Activated naive CD8-positive, alpha-beta T cell treated with anti-CD3 and anti-CD28 coated beads, Interleukin-2, amount 50 U/mL, for 24 hours (primary cell): ENCODE data around the gene AMH.

Source experiments
- ATAC-seq: fragments of 150-1000 bp; cut with Tn5 transposase; one replicate; pipeline ENCODE4 v1.10.0; 2021
- DNase-seq: peaks from one replicate; pipeline ENCODE4 v3.0.0; 2021
- H3K27ac Mint-ChIP-seq: one replicate; pipeline ENCODE4 v1.8.0; 2021; ENCODE audit warnings: mild to moderate bottlenecking, mixed read lengths
- H3K27me3 Mint-ChIP-seq: one replicate; pipeline ENCODE4 v1.8.0; 2021; ENCODE audit warnings: mixed read lengths
- H3K36me3 Mint-ChIP-seq: one replicate; pipeline ENCODE4 v1.8.0; 2021; ENCODE audit warnings: low read depth, mixed read lengths
- H3K4me1 Mint-ChIP-seq: one replicate; pipeline ENCODE4 v1.8.0; 2021; ENCODE audit warnings: mixed read lengths
- H3K4me3 Mint-ChIP-seq: one replicate; pipeline ENCODE4 v1.8.0; 2021; ENCODE audit warnings: mild to moderate bottlenecking, moderate library complexity, mixed read lengths
- H3K9me3 Mint-ChIP-seq: one replicate; pipeline ENCODE4 v1.8.0; 2021; ENCODE audit warnings: mixed read lengths

Gene AMH

GRCh38 chr19:2236314-2237050 lies 12.6 kb upstream of the AMH start, which contains the start of the genes PLEKHJ1 and SF3A2:
PLEKHJ1 (minus strand) TSS chr19:2236329; CDS start chr19:2236248, 81 bp downstream.
SF3A2 (plus strand) TSS chr19:2236824; CDS start chr19:2243419, 6,595 bp downstream.
- ATAC-seq (peak; percentile 72), DNase-seq (peak; percentile 98)
- Mint-ChIP-seq H3K4me1 (peaks cover 64% of the 10 kb centered on the region), H3K27ac (peak within 1 kb of the TSS; percentile 98), H3K36me3 (peaks cover 51% of the 10 kb centered on the region), H3K27me3 (peaks cover 5% of the 10 kb centered on the region), H3K4me3 (peak within 1 kb of the TSS; percentile 85), H3K9me3 (no peaks in the 10 kb centered on the region)

DNA sequence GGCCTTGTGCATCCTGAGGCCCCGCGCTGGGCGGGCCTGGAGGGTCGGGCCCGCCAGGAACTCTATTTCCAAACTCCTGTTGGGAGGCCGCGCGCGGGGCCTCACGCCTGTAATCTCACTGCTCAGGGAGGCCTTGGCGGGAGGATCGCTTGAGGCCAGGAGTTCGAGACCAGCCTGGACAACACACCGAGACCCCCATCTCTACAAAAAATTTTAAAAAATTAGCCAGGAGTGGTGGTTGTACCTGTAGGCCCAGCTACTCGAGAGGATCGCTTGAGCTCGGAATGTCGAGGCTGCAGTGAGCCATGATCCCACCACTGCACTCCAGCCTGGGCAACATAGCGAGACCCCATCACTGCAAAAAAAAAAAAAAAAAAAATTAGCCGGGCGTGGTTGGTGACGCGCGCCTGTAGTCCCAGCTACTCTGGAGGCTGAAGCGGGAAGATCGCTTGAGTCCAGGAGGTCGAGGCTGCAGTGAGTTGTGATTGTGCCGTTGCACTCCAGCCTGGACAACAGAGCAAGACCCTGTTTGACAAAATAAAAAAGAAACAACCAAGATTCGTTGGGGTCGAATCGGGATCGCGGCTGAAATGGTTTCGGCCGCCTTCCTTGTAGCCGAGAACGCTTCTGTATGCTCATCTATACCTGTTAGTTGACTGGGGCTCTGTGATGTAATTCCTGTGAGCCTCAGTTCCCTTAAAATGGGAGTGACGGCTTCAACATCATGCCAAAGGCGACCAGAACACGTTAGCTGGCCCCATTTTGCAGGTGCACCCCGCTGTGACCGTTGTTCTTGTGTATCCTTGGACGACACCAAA lies 11.9 kb upstream of the AMH start:
- ATAC-seq (no peak), DNase-seq (no peak)
- Mint-ChIP-seq H3K36me3 (peaks cover 55% of the 10 kb centered on the region), H3K4me1 (peaks cover 71% of the 10 kb centered on the region), H3K4me3 (peak overlapping the region; percentile 85), H3K27me3 (peaks cover 5% of the 10 kb centered on the region), H3K27ac (peak overlapping the region; percentile 98), H3K9me3 (no peaks in the 10 kb centered on the region)

DNA sequence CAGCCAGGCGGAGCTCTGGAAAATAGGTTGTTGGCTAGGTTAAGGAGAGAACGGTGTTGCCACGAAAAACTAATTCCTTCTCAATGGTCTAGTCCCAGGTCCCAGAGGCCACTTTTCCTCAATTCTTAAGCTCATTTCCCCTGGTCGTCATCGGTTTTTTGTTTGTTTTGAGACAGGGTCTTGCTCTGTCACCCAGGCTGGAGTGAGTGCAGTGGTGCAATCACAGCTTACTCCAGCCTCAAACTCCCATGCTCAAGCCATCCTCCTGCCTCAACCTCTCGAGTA lies 11.3 kb upstream of the AMH start:
- Mint-ChIP-seq H3K36me3 (peaks cover 58% of the 10 kb centered on the region), H3K9me3 (no peaks in the 10 kb centered on the region), H3K4me1 (peaks cover 76% of the 10 kb centered on the region), H3K27me3 (peaks cover 5% of the 10 kb centered on the region), H3K27ac (peak overlapping the region; percentile 98), H3K4me3 (peak overlapping the region; percentile 85)
- ATAC-seq (no peak), DNase-seq (no peak)

DNA sequence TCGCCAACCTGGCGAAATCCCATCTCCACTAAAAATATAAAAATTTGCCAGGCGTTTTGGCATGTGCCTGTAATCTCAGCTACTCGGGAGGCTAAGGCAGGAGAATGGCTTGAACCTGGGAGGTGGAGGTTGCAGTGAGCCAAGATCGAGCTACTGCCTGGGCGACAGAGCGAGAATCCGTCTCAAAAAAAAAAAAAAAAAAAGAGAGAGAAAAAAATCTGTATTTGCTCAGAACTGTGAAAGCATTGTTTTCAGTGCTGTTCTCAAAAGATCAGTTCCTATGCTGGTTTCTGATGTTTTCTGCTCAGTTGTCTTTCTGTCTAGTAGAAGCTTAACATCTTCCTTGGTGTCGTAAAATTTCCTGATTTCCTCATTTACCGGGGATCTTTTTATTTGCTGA lies 9.9 kb upstream of the AMH start:
- H3K9me3 Mint-ChIP-seq: no peaks in the 10 kb centered on the region
- H3K27ac Mint-ChIP-seq: peak overlapping the region; percentile 98
- peaks cover 60% of the 10 kb centered on the region for H3K36me3 Mint-ChIP-seq
- H3K4me1 Mint-ChIP-seq: peaks cover 69% of the 10 kb centered on the region
- H3K4me3 Mint-ChIP-seq: peak overlapping the region; percentile 85
- H3K27me3 Mint-ChIP-seq: peaks cover 5% of the 10 kb centered on the region
- DNase-seq: no peak
- no peak for ATAC-seq

DNA sequence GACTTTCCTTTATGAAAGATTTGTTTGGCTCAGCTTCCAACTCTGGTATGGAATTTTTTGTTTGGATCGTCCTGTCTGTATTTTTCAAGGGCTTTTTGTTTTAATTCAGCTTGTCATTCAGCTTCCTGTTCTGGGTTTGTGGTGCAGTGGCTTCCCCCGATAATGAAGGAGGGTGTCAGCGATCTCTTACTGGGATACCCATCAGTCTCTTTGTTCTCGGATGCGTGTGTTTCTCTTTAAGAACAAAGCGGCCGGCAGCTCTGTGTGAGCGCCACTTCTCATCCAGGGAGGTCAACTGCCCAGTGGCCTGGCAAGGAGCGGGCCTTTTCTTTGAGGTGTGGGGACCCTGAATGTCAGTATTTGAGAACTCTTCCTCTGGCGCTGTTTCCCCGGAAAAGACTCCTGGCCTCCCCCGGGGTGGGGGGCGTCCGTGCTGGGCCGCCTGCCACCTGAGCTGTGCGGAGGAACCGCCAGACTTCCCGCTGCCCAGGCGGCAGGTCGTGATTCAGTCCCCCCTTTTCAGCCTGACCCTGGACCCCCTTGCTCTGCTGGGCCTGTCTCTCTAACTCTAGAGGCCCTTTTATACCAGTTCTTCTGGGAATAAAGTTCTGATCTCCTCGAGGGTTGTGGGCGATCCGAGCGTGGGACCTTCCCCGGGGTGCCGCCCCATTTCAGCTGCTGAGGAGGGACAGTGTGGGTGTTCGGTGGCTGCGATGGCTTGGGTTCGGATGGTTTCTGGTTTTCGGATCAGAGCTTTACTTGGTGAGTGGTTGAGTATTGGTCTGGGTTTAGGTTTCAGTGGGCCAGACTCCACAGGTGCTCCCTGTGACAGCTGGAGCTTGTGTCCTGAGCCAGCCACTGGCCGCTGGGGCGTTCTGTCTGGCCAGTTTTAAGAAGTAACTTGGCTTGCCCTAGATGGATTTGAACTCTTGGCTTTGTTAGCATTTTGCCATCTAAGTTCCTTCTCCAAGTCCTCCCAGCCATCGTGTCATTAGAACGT lies 9.1 kb upstream of the AMH start:
- H3K4me1 Mint-ChIP-seq: peaks cover 60% of the 10 kb centered on the region
- H3K4me3 Mint-ChIP-seq: peak overlapping the region; percentile 85
- no peak for ATAC-seq
- peaks cover 5% of the 10 kb centered on the region for H3K27me3 Mint-ChIP-seq
- H3K9me3 Mint-ChIP-seq: no peaks in the 10 kb centered on the region
- H3K27ac Mint-ChIP-seq: peak overlapping the region; percentile 80
- no peak for DNase-seq
- H3K36me3 Mint-ChIP-seq: peaks cover 64% of the 10 kb centered on the region

DNA sequence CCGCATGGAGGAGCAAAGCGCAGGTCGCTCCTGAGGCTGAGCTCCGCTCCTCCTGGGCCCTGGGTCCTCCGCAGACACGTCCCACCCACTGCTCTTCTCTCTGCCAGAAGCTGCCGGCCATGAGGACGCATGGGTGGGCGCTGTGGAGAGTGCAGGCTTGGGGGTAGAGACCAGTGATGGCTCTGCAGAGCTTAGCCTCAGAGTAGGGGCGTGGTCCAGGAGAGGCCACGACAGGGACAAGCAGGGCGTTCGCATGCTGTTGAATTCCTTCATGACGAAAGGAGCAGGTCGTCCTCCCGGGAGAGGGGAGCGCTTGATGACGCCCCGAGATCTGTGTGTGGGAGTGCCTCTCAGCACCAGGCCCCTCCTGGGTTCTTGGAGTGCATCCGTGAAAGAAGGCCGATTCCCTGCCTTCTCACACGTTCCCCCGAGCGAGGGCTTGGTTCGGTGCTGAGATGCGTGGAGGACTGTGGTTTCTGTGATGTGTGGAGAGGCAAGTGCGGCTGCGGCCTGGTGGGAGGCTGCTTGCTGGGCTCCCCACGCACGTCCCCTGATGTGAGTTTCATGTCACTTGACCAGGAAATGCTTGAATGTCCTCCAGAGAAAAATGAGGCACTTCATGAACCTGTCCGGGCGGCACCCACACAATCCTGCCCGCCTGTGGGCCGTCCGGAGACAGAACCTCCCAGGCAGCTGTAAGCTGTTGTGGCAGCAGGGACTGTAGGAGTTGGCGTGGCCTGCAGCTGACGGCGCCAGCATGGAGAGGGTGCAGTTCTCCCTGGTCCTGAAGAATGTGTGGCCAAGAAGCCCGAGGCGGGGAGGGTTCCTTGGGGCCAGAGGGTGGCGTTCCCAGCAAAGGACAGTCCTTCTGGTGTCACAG lies 8.0 kb upstream of the AMH start:
- peaks cover 67% of the 10 kb centered on the region for H3K36me3 Mint-ChIP-seq

DNA sequence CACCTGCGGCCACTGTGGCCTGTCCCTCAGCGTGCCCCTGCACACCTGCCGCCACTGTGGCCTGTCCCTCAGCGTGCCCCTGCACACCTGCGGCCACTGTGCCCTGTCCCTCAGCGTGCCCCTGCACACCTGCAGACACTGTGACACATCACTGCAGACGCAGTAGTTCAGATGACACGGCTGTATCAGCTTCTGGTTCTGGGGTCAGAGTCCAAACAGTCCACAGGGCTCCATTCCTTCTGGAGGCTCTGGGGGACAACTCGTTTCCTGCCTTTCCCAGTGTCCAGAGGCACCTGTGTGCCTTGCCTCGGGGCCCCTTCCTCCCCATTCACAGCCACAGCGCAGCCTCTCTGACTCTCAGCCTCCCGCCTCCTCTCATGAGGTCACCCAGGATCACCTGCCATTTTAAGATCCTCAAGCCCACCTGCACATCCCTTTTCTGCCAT lies 7.0 kb upstream of the AMH start:
- peaks cover 50% of the 10 kb centered on the region for H3K4me1 Mint-ChIP-seq
- peaks cover 61% of the 10 kb centered on the region for H3K36me3 Mint-ChIP-seq
- H3K27ac Mint-ChIP-seq: peak overlapping the region; percentile 56
- ATAC-seq (no peak), DNase-seq (no peak)
- no peaks in the 10 kb centered on the region for H3K9me3 Mint-ChIP-seq
- H3K27me3 Mint-ChIP-seq: no peaks in the 10 kb centered on the region
- H3K4me3 Mint-ChIP-seq: no peak overlapping the region

More for the DNA sequence above, 8.0 kb upstream of the AMH start:
- DNase-seq: no peak
- peaks cover 57% of the 10 kb centered on the region for H3K4me1 Mint-ChIP-seq
- H3K4me3 Mint-ChIP-seq: peak overlapping the region; percentile 85
- peaks cover 5% of the 10 kb centered on the region for H3K27me3 Mint-ChIP-seq
- no peak for ATAC-seq
- H3K9me3 Mint-ChIP-seq: no peaks in the 10 kb centered on the region
- H3K27ac Mint-ChIP-seq: peak overlapping the region; percentile 80

DNA sequence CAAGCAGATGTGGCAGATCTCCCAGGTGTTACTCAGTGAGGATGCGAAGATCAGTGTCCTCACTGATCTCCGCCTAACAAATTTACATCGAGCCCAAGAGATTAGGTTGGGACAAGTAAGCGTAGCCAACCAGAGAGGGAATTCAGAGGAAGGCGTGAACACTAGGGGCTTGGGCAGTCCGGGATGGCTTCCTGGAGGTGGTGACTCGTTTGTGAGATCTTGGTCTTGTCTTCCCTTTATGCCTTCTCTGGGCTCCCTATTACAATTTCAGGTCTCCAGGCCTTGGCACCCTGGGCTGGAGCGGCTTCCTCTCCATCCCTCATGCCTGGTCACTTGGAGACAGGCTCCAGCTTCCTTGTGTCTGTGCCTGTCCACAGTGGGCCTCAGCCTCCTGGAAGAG lies 6.3 kb upstream of the AMH start:
- DNase-seq: no peak
- Mint-ChIP-seq H3K4me3 (no peak overlapping the region), H3K9me3 (no peaks in the 10 kb centered on the region), H3K36me3 (peaks cover 56% of the 10 kb centered on the region), H3K27me3 (no peaks in the 10 kb centered on the region), H3K4me1 (peaks cover 46% of the 10 kb centered on the region), H3K27ac (no peak overlapping the region)
- ATAC-seq: no peak

- Mint-ChIP-seq H3K27ac (no peak overlapping the region), H3K27me3 (no peaks in the 10 kb centered on the region), H3K36me3 (peaks cover 49% of the 10 kb centered on the region), H3K4me1 (peaks cover 39% of the 10 kb centered on the region), H3K9me3 (no peaks in the 10 kb centered on the region), H3K4me3 (no peak overlapping the region)
- no peak for ATAC-seq
- DNase-seq: no peak
Observed at GRCh38 chr19:2243274-2244124, 5.6 kb upstream of the AMH start.

DNA sequence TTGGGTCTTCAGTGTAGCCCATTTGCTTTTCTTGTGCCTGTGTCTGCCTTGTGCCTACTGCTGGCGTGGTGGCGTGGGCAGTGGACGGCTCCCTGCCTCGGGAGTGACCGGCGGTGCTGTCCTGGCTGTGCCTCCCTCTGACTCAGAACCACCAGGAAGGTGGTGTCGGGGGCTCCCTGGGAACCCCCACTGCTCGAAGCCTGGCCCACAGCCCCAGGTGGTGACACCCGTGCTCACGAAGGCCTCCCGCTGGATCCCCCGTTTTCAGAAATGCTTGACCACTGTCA lies 5.1 kb upstream of the AMH start:
- peaks cover 34% of the 10 kb centered on the region for H3K4me1 Mint-ChIP-seq
- DNase-seq (no peak), ATAC-seq (no peak)
- no peak overlapping the region for H3K4me3 Mint-ChIP-seq
- H3K36me3 Mint-ChIP-seq: peaks cover 45% of the 10 kb centered on the region
- no peaks in the 10 kb centered on the region for H3K27me3 Mint-ChIP-seq
- no peaks in the 10 kb centered on the region for H3K9me3 Mint-ChIP-seq
- H3K27ac Mint-ChIP-seq: no peak overlapping the region

- Mint-ChIP-seq H3K27me3 (no peaks in the 10 kb centered on the region), H3K36me3 (peaks cover 42% of the 10 kb centered on the region), H3K4me3 (no peak overlapping the region), H3K27ac (no peak overlapping the region), H3K9me3 (no peaks in the 10 kb centered on the region), H3K4me1 (peaks cover 30% of the 10 kb centered on the region)
- no peak for DNase-seq
- no peak for ATAC-seq
Observed at GRCh38 chr19:2244486-2244885, 4.6 kb upstream of the AMH start.

- Mint-ChIP-seq H3K27ac (no peak overlapping the region), H3K36me3 (peaks cover 37% of the 10 kb centered on the region), H3K4me3 (no peak overlapping the region), H3K27me3 (no peaks in the 10 kb centered on the region), H3K4me1 (peaks cover 24% of the 10 kb centered on the region), H3K9me3 (no peaks in the 10 kb centered on the region)
- ATAC-seq: no peak
- DNase-seq: no peak
Observed at GRCh38 chr19:2245273-2245672, 3.9 kb upstream of the AMH start.

- H3K4me1 Mint-ChIP-seq: peaks cover 15% of the 10 kb centered on the region
- ATAC-seq (no peak), DNase-seq (no peak)
- H3K27ac Mint-ChIP-seq: no peak overlapping the region
- H3K4me3 Mint-ChIP-seq: no peak overlapping the region
- no peaks in the 10 kb centered on the region for H3K27me3 Mint-ChIP-seq
- no peaks in the 10 kb centered on the region for H3K9me3 Mint-ChIP-seq
- H3K36me3 Mint-ChIP-seq: peaks cover 29% of the 10 kb centered on the region
Observed at GRCh38 chr19:2246014-2246620, 3.0 kb upstream of the AMH start.
